Esophagus (tissue), 2 donors: ENCODE measurements around the gene HEXD. TPM values are rescaled to one million over a fixed set of nuclear protein-coding genes. Genes with fewer than 3 reads are reported as not detected.
A peak's percentile ranks its signal among the peaks of the same experiment; 100 is the strongest.
"Not testable (repeated sequence)": the region's sequence is repeated elsewhere in the genome, so short reads cannot be mapped to it uniquely, and the experiment has no call there.

Experiments
- H3K27ac ChIP-seq, 2 donors: one replicate each; pipeline ENCODE4 v1.5.1; 2013; ENCODE audit warnings: low read depth in 2 of 2, mild to moderate bottlenecking in 2 of 2, inconsistent platforms in 1 of 2, low read length in 1 of 2, moderate library complexity in 1 of 2
- H3K27me3 ChIP-seq, 2 donors: one replicate each; pipeline ENCODE4 v1.6.1; 2013; ENCODE audit warnings: low read length in 2 of 2, control low read depth in 1 of 2, mild to moderate bottlenecking in 1 of 2; ENCODE audit not compliant: insufficient read depth in 2 of 2, control insufficient read depth in 1 of 2
- H3K36me3 ChIP-seq, 2 donors: one replicate each; pipeline ENCODE4 v1.6.1; 2013; ENCODE audit warnings: low read length in 1 of 2; ENCODE audit not compliant: control insufficient read depth in 2 of 2, insufficient read depth in 2 of 2
- H3K4me1 ChIP-seq, 2 donors: one replicate each; pipeline ENCODE4 v1.6.1; 2013; ENCODE audit warnings: low read length in 1 of 2; ENCODE audit not compliant: control insufficient read depth in 2 of 2, insufficient read depth in 2 of 2
- H3K4me3 ChIP-seq, 2 donors: one replicate each; pipeline ENCODE4 v1.5.1; 2013; ENCODE audit warnings: low read length in 2 of 2, mild to moderate bottlenecking in 2 of 2, low read depth in 1 of 2, moderate library complexity in 1 of 2
- H3K9me3 ChIP-seq, 2 donors: one replicate each; pipeline ENCODE4 v1.6.1; 2013; ENCODE audit warnings: mild to moderate bottlenecking in 2 of 2, low read depth in 1 of 2, low read length in 1 of 2, moderate library complexity in 1 of 2; ENCODE audit not compliant: control insufficient read depth in 2 of 2, insufficient read depth in 1 of 2
- WGBS, 2 donors: extraction: QIAGEN DNeasy Blood & Tissue Kit; methylation state at CpG; one replicate each; pipeline ENCODE4 v1.1.7; 2013; 5-methylcytosine and 5-hydroxymethylcytosine counted together
- polyA plus RNA-seq, 2 donors: library from polyadenylated mRNA; stranded (reverse); fragments of 200-250 nt; gene quantifications; one replicate each; pipeline ENCODE4 v1.2.3, GENCODE V29; 2013
- donor health status: healthy with polysubstance abuse.
- donor health status: Bipolar disorder and iron deficiency.

Gene HEXD
- polyA plus RNA-seq, 2 donors, result 24.0 to 46.5 TPM

- H3K27me3 ChIP-seq, result no peaks in the 10 kb centered on the region
- H3K27ac ChIP-seq, result no peak overlapping the region
- no peak overlapping the region for H3K4me3 ChIP-seq
- H3K36me3 ChIP-seq, result no peaks in the 10 kb centered on the region
- no peaks in the 10 kb centered on the region for H3K9me3 ChIP-seq
- WGBS, 2 donors, result 91 to 96% methylated on average over 3 of the region's 3 CpGs
- H3K4me1 ChIP-seq, result peaks cover 4 to 9% of the 10 kb centered on the region in 2 donors
Observed at GRCh38 chr17:82452162-82452561, 34.0 kb downstream of the HEXD start.

- H3K9me3 ChIP-seq, H3K4me3 ChIP-seq, H3K36me3 ChIP-seq, H3K27me3 ChIP-seq, H3K27ac ChIP-seq: not testable (repeated sequence)
- H3K4me1 ChIP-seq, result peaks cover 4 to 13% of the 10 kb centered on the region in 2 donors
- WGBS, 2 donors, result 77 to 84% methylated on average over 7 of the region's 7 CpGs
Observed at GRCh38 chr17:82453151-82453550, 35.0 kb downstream of the HEXD start.

- H3K9me3 ChIP-seq, H3K27me3 ChIP-seq, H3K4me3 ChIP-seq, H3K27ac ChIP-seq, H3K36me3 ChIP-seq: not testable (repeated sequence)
- peaks cover 4 to 13% of the 10 kb centered on the region in 2 donors for H3K4me1 ChIP-seq
- 94 to 96% methylated on average over 21 of the region's 21 CpGs for WGBS, 2 donors
Observed at GRCh38 chr17:82453706-82454105, 35.6 kb downstream of the HEXD start.

GRCh38 chr17:82457073-82457928, 39.2 kb downstream of the HEXD start:
- H3K9me3 ChIP-seq, result no peaks in the 10 kb centered on the region
- H3K27ac ChIP-seq, result peak overlapping the region; percentile 94 to 100
- H3K36me3 ChIP-seq, result peaks cover 0 to 11% of the 10 kb centered on the region in 2 donors
- H3K4me3 ChIP-seq, result peak overlapping the region in 1 of 2 donors; percentile 67
- H3K27me3 ChIP-seq, result no peaks in the 10 kb centered on the region
- H3K4me1 ChIP-seq, result peaks cover 0 to 8% of the 10 kb centered on the region in 2 donors
- WGBS, 2 donors, result 49 to 67% methylated on average over 10 of the region's 10 CpGs

- Histone ChIP-seq H3K27me3 (no peaks in the 10 kb centered on the region), H3K36me3 (peaks cover 0 to 17% of the 10 kb centered on the region in 2 donors), H3K4me3 (peak overlapping the region; percentile 67 to 83), H3K4me1 (peaks cover 0 to 8% of the 10 kb centered on the region in 2 donors), H3K9me3 (no peaks in the 10 kb centered on the region), H3K27ac (peak overlapping the region; percentile 100)
- 0% methylated on average over 8 of the region's 8 CpGs for WGBS, 2 donors
Observed at GRCh38 chr17:82457929-82458178, 39.7 kb downstream of the HEXD start.

GRCh38 chr17:82458179-82458884, 40.2 kb downstream of the HEXD start, which contains the start of gene NARF:
NARF (plus strand) TSS chr17:82458741; CDS start chr17:82458804, 63 bp downstream.
- no peaks in the 10 kb centered on the region for H3K27me3 ChIP-seq
- H3K4me3 ChIP-seq, result peak within 1 kb of the TSS; percentile 76 to 92
- no peaks in the 10 kb centered on the region for H3K9me3 ChIP-seq
- H3K27ac ChIP-seq, result peak within 1 kb of the TSS; percentile 100
- WGBS, 2 donors, result 1% methylated on average over 53 to 85 of the region's 85 CpGs
- H3K4me1 ChIP-seq, result peaks cover 0 to 8% of the 10 kb centered on the region in 2 donors
- peaks cover under 1 to 19% of the 10 kb centered on the region in 2 donors for H3K36me3 ChIP-seq

GRCh38 chr17:82458885-82459424, 40.8 kb downstream of the HEXD start:
- no peaks in the 10 kb centered on the region for H3K27me3 ChIP-seq
- WGBS, 2 donors, result 0% methylated on average over 59 to 62 of the region's 62 CpGs
- no peaks in the 10 kb centered on the region for H3K9me3 ChIP-seq
- H3K27ac ChIP-seq, result peak overlapping the region; percentile 88
- peaks cover 3 to 24% of the 10 kb centered on the region in 2 donors for H3K36me3 ChIP-seq
- peaks cover 0 to 8% of the 10 kb centered on the region in 2 donors for H3K4me1 ChIP-seq
- H3K4me3 ChIP-seq, result peak overlapping the region; percentile 76 to 92

GRCh38 chr17:82459936-82460335, 41.8 kb downstream of the HEXD start:
- not testable (repeated sequence) for H3K27me3 ChIP-seq, H3K9me3 ChIP-seq, H3K4me1 ChIP-seq, H3K4me3 ChIP-seq, H3K27ac ChIP-seq
- H3K36me3 ChIP-seq, result peaks cover 3 to 34% of the 10 kb centered on the region in 2 donors
- WGBS, 2 donors, result 90 to 96% methylated on average over 9 of the region's 9 CpGs

GRCh38 chr17:82461827-82462524, 43.8 kb downstream of the HEXD start:
- Histone ChIP-seq H3K4me3 (no peak overlapping the region), H3K36me3 (peaks cover 3 to 45% of the 10 kb centered on the region in 2 donors), H3K27me3 (no peaks in the 10 kb centered on the region), H3K4me1 (peaks cover 0 to 8% of the 10 kb centered on the region in 2 donors), H3K27ac (no peak overlapping the region), H3K9me3 (no peaks in the 10 kb centered on the region)
- WGBS, 2 donors, result 68 to 82% methylated on average over 10 of the region's 10 CpGs
